Endodermal cell (in vitro differentiated cells): ENCODE data around the gene SLC22A16. TPM values are rescaled to one million over a fixed set of nuclear protein-coding genes. Genes with fewer than 3 reads are reported as not detected.

Experiments used
- DNase-seq: peaks from one replicate; pipeline ENCODE4 v3.0.0-alpha.2; 2017
- H3K27ac ChIP-seq: 2 replicates; pipeline ENCODE4 v1.5.1; 2013; ENCODE audit warnings: mild to moderate bottlenecking, low read depth, low read length, moderate library complexity
- H3K27me3 ChIP-seq: 2 replicates; pipeline ENCODE4 v1.6.1; 2013; ENCODE audit warnings: mild to moderate bottlenecking, low read length, moderate library complexity; ENCODE audit not compliant: insufficient read depth, control insufficient read depth, poor library complexity, severe bottlenecking
- H3K36me3 ChIP-seq: 2 replicates; pipeline ENCODE4 v1.7.0; 2013; ENCODE audit warnings: mild to moderate bottlenecking, low read length, moderate library complexity; ENCODE audit not compliant: control insufficient read depth, insufficient read depth
- H3K4me1 ChIP-seq: one replicate; pipeline ENCODE4 v1.7.0; 2013; ENCODE audit warnings: low read length; ENCODE audit not compliant: control insufficient read depth, insufficient read depth
- H3K4me3 ChIP-seq: 2 replicates; pipeline ENCODE4 v1.5.1; 2013; ENCODE audit warnings: mild to moderate bottlenecking, low read length, moderate library complexity
- H3K9ac ChIP-seq: 2 replicates; pipeline ENCODE4 v1.6.1; 2013; ENCODE audit warnings: mild to moderate bottlenecking, low read length, moderate library complexity; ENCODE audit not compliant: poor library complexity, severe bottlenecking; ENCODE audit errors: extremely low read depth
- H3K9me3 ChIP-seq: 2 replicates; pipeline ENCODE4 v1.6.1; 2013; ENCODE audit warnings: mild to moderate bottlenecking, low read length, moderate library complexity; ENCODE audit not compliant: control insufficient read depth
- H3K27ac Mint-ChIP-seq: 2 replicates; pipeline ENCODE4 v1.8.0; 2020; ENCODE audit warnings: mixed read lengths
- H3K27me3 Mint-ChIP-seq: 2 replicates; pipeline ENCODE4 v1.8.0; 2021; ENCODE audit warnings: mild to moderate bottlenecking, mixed read lengths; ENCODE audit not compliant: insufficient read depth
- H3K36me3 Mint-ChIP-seq: 2 replicates; pipeline ENCODE4 v1.8.0; 2020; ENCODE audit warnings: low read depth, mixed read lengths
- H3K4me1 Mint-ChIP-seq: 2 replicates; pipeline ENCODE4 v1.8.0; 2020; ENCODE audit warnings: mixed read lengths
- H3K4me3 Mint-ChIP-seq: 2 replicates; pipeline ENCODE4 v1.8.0; 2020; ENCODE audit warnings: mild to moderate bottlenecking, moderate library complexity, mixed read lengths
- H3K9me3 Mint-ChIP-seq: 2 replicates; pipeline ENCODE4 v1.8.0; 2020; ENCODE audit warnings: mild to moderate bottlenecking, mixed read lengths
- CTCF ChIP-seq: fragments of 200-600 bp; sonication (generic); conservative IDR thresholded peaks from 2 replicates; pipeline ENCODE4 v1.5.0; 2021; ENCODE audit warnings: antibody characterized with exemption, mild to moderate bottlenecking
- WGBS, 2 experiments: methylation state at CpG; one replicate each; pipeline versions ENCODE4 v1.1.5 to v1.1.7; 2013; ENCODE audit warnings: missing lambda C conversion rate in 2 of 2, mixed read lengths in 1 of 2; ENCODE audit not compliant: insufficient coverage in 1 of 2, insufficient read length in 1 of 2; 5-methylcytosine and 5-hydroxymethylcytosine counted together
- total RNA-seq, 2 donors: library from RNA; stranded (reverse); fragmentation: NEBNext Ultra II Directional in 1 of 2; extraction: Animal tissue kit (Norgen Biotek cat#: 25700) in 1 of 2; gene quantifications; 2 replicates in 1 of 2; 3 replicates in 1 of 2; pipeline ENCODE4 v1.2.1, GENCODE V29; 2021

SLC22A16 gene
- total RNA-seq, 2 donors from 2014 or later: not detected

- Histone ChIP-seq H3K4me3 (no peak overlapping the region), H3K4me1 (no peaks in the 10 kb centered on the region), H3K9ac (no peak overlapping the region), H3K27ac (no peak overlapping the region), H3K9me3 (no peaks in the 10 kb centered on the region), H3K36me3 (no peaks in the 10 kb centered on the region), H3K27me3 (no peaks in the 10 kb centered on the region)
- H3K36me3 Mint-ChIP-seq: no peaks in the 10 kb centered on the region
- H3K4me1 Mint-ChIP-seq: peaks cover 15% of the 10 kb centered on the region
- peaks cover 4% of the 10 kb centered on the region for H3K27me3 Mint-ChIP-seq
- no peak overlapping the region for H3K27ac Mint-ChIP-seq
- no peak overlapping the region for H3K4me3 Mint-ChIP-seq
- no peak for TF ChIP-seq CTCF
- DNase-seq: no peak
- H3K9me3 Mint-ChIP-seq: peaks cover 7% of the 10 kb centered on the region
- 74 to 77% methylated on average over 2 to 4 of the region's 4 CpGs for WGBS, 2 experiments
These were observed 54.5 kb downstream of the SLC22A16 start for GRCh38 chr6:110421749-110422443.

- Histone ChIP-seq H3K4me1 (no peaks in the 10 kb centered on the region), H3K27ac (no peak overlapping the region), H3K9ac (no peak overlapping the region), H3K27me3 (no peaks in the 10 kb centered on the region), H3K4me3 (no peak overlapping the region), H3K9me3 (peaks cover 5% of the 10 kb centered on the region), H3K36me3 (no peaks in the 10 kb centered on the region)
- peak overlapping the region; percentile 40 for H3K27ac Mint-ChIP-seq
- DNase-seq: no peak
- H3K9me3 Mint-ChIP-seq: peaks cover 14% of the 10 kb centered on the region
- no peaks in the 10 kb centered on the region for H3K36me3 Mint-ChIP-seq
- peaks cover 13% of the 10 kb centered on the region for H3K4me1 Mint-ChIP-seq
- no peaks in the 10 kb centered on the region for H3K27me3 Mint-ChIP-seq
- 62 to 90% methylated on average over 2 to 6 of the region's 6 CpGs for WGBS, 2 experiments
- no peak for TF ChIP-seq CTCF
- no peak overlapping the region for H3K4me3 Mint-ChIP-seq
These were observed 57.2 kb downstream of the SLC22A16 start for GRCh38 chr6:110419028-110419739.

- WGBS, 2 experiments: 97 to 98% methylated on average over 3 of the region's 3 CpGs
- TF ChIP-seq CTCF: no peak
- DNase-seq: no peak
These were observed 57.8 kb downstream of the SLC22A16 start for GRCh38 chr6:110418594-110418993.

More at GRCh38 chr6:110418594-110418993, 57.8 kb downstream of the SLC22A16 start:
- H3K9ac ChIP-seq: no peak overlapping the region
- Mint-ChIP-seq H3K4me1 (peaks cover 13% of the 10 kb centered on the region), H3K4me3 (no peak overlapping the region), H3K9me3 (peaks cover 14% of the 10 kb centered on the region), H3K36me3 (no peaks in the 10 kb centered on the region), H3K27me3 (no peaks in the 10 kb centered on the region), H3K27ac (no peak overlapping the region)
- H3K4me1 ChIP-seq: no peaks in the 10 kb centered on the region
- H3K27me3 ChIP-seq: no peaks in the 10 kb centered on the region
- no peak overlapping the region for H3K4me3 ChIP-seq
- H3K27ac ChIP-seq: no peak overlapping the region
- H3K36me3 ChIP-seq: no peaks in the 10 kb centered on the region
- peaks cover 5% of the 10 kb centered on the region for H3K9me3 ChIP-seq
